C4-2B (cell line): Measurements from ENCODE around the gene ADGRV1.

Experiments
- H3K27ac ChIP-seq: fragments of 450-650 bp; 2 replicates; pipeline ENCODE4 v1.5.1; 2017
- CTCF ChIP-seq: fragments of 450-650 bp; conservative IDR thresholded peaks from 2 replicates; pipeline ENCODE4 v1.5.1; 2017; ENCODE audit warnings: mild to moderate bottlenecking
- ZFX ChIP-seq: fragments of 450-650 bp; IDR thresholded peaks from 2 replicates; pipeline ENCODE4 v1.6.1; 2017

ADGRV1 gene

DNA sequence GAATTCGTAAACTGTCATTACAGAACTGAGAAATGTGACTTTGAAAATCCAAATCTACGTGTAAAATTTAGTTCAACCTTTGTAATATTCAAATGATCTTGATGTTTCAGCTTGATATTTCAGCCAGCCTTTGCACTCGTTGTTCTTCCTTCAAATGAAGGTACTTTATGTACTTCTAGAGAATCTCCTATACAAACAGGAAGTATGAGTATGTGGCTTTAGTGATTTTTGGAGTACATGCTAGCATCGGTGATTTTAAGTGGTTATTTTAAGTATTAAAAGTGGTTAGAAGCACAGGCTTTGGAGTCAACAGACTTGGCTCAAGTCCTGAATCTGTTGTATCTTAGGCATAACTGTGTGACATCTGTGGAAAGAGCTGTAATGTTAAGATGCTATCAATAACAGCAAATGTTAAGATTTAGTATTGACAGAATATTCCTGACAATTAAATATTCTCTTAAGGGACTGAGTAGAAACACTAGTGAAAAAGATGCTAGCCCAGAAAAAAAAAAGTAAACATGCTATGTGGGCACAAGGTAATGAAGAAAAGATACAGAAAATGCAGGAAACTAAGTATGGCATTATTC is 398.0 kb downstream of the ADGRV1 start:
- H3K27ac ChIP-seq: no peak overlapping the region
- TF ChIP-seq ZFX (no peak), CTCF (no peak)

DNA sequence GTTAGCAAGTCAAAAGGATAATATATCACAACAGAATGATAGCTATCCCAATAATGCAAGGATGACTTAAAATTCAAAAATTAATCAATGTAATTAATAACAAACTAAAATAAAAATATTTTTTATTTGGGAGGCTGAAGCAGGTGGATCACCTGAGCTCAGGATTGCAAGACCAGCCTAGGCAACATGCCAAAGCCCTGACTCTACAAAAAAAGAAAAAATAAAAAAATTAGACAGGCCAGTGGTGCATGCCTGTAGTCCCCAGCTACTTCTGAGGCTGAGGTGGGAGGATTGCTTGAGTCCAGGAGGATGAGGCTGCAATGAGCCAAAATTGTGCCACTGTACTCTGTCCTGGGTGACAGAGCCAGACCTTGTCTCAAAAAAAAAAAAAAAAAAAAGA is 399.3 kb downstream of the ADGRV1 start:
- no peak overlapping the region for H3K27ac ChIP-seq
- TF ChIP-seq ZFX: no peak
- TF ChIP-seq CTCF: no peak

GRCh38 chr5:90959262-90959661 is 400.7 kb downstream of the ADGRV1 start:
- no peak for TF ChIP-seq ZFX
- no peak for TF ChIP-seq CTCF
- H3K27ac ChIP-seq: no peak overlapping the region

GRCh38 chr5:90962481-90962880 is 403.9 kb downstream of the ADGRV1 start:
- H3K27ac ChIP-seq: no peak overlapping the region
- TF ChIP-seq CTCF (no peak), ZFX (no peak)

- no peak for TF ChIP-seq ZFX
- TF ChIP-seq CTCF: no peak
- no peak overlapping the region for H3K27ac ChIP-seq
Observed at GRCh38 chr5:90965110-90965685, 406.6 kb downstream of the ADGRV1 start.

GRCh38 chr5:90967443-90967842 is 408.8 kb downstream of the ADGRV1 start:
- no peak for TF ChIP-seq CTCF
- TF ChIP-seq ZFX: no peak
- H3K27ac ChIP-seq: no peak overlapping the region

DNA sequence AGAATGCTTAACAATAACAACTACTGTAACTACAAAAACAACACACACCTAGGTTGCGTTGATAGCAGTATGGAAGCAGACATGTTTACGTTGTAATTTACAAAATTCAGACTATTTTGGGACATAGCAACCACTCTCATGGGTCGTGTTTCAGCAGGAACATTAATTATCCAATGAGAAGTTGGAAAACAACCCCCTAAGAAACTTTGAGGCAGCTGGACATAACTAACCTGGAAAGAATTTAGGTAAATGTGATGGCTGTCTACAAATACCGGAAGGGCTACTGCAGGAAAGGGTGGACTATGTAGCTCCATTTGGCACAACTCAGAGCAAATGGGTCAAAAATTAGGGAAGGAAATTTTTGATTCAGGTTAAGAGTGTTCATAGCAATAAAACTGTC is 409.3 kb downstream of the ADGRV1 start:
- TF ChIP-seq CTCF (no peak), ZFX (no peak)

More for the DNA sequence above, 409.3 kb downstream of the ADGRV1 start:
- no peak overlapping the region for H3K27ac ChIP-seq
